ENCODE results near the gene ESYT3.

- TF ChIP-seq, protein P1, sequence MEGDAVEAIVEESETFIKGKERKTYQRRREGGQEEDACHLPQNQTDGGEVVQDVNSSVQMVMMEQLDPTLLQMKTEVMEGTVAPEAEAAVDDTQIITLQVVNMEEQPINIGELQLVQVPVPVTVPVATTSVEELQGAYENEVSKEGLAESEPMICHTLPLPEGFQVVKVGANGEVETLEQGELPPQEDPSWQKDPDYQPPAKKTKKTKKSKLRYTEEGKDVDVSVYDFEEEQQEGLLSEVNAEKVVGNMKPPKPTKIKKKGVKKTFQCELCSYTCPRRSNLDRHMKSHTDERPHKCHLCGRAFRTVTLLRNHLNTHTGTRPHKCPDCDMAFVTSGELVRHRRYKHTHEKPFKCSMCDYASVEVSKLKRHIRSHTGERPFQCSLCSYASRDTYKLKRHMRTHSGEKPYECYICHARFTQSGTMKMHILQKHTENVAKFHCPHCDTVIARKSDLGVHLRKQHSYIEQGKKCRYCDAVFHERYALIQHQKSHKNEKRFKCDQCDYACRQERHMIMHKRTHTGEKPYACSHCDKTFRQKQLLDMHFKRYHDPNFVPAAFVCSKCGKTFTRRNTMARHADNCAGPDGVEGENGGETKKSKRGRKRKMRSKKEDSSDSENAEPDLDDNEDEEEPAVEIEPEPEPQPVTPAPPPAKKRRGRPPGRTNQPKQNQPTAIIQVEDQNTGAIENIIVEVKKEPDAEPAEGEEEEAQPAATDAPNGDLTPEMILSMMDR (IDR thresholded peaks at IDR 0.05): no peak
- TF ChIP-seq POLR2A (IDR thresholded peaks at IDR 0.05) (no peak), EP300 (IDR thresholded peaks at IDR 0.05) (no peak), POLR2AphosphoS5 (IDR thresholded peaks at IDR 0.05) (no peak)
These were observed 62.0 kb downstream of the ESYT3 start for GRCh38 chr3:138496436-138496835.

All from suprapubic skin (tissue), 4 donors.